Keratinocyte (primary cell): ENCODE data around the gene GCC1. TPM values are rescaled to one million over a fixed set of nuclear protein-coding genes. Genes with fewer than 3 reads are reported as not detected.

ENCODE experiments used
- DNase-seq: peaks from one replicate; pipeline ENCODE4 v3.0.0-alpha.2; 2011; ENCODE audit warnings: low read depth, missing footprints, low spot score
- FAIRE-seq: peaks from 2 replicates; lab custom pipeline; 2011; peaks lifted over from hg19 to GRCh38; lab: Jason Lieb, UNC
- H2AFZ ChIP-seq: 2 replicates; pipeline ENCODE4 v1.6.0; 2012; ENCODE audit warnings: low read length, control low read depth, inconsistent platforms; ENCODE audit not compliant: control insufficient read depth
- H3K27ac ChIP-seq: 2 replicates; pipeline ENCODE4 v1.5.1; 2011; ENCODE audit warnings: low read length; ENCODE audit not compliant: control insufficient read depth, insufficient read depth
- H3K27me3 ChIP-seq: 3 replicates; pipeline ENCODE4 v1.6.0; 2011; ENCODE audit warnings: low read length; ENCODE audit not compliant: control insufficient read depth, insufficient read depth; ENCODE audit errors: extremely low read depth
- H3K36me3 ChIP-seq, 2 experiments: 2 replicates in 1 of 2; 3 replicates in 1 of 2; pipeline ENCODE4 v1.5.1; 2011; ENCODE audit warnings: low read length in 2 of 2, mild to moderate bottlenecking in 1 of 2; ENCODE audit not compliant: control insufficient read depth in 2 of 2, insufficient read depth in 2 of 2; ENCODE audit errors: extremely low read depth in 1 of 2
- H3K4me1 ChIP-seq: 3 replicates; pipeline ENCODE4 v1.5.1; 2011; ENCODE audit warnings: low read length; ENCODE audit not compliant: control insufficient read depth, insufficient read depth; ENCODE audit errors: extremely low read depth
- H3K4me2 ChIP-seq: 3 replicates; pipeline ENCODE4 v1.6.0; 2011; ENCODE audit warnings: low read depth, low read length; ENCODE audit not compliant: control insufficient read depth, insufficient read depth; ENCODE audit errors: extremely low read depth
- H3K4me3 ChIP-seq, 3 experiments: fragments of 200-600 bp in 1 of 3; sonication (generic) in 1 of 3; 2 replicates in 2 of 3; 3 replicates in 1 of 3; pipeline ENCODE4 v1.5.1; 2011 to 2016; ENCODE audit warnings: low read length in 3 of 3, mild to moderate bottlenecking in 3 of 3, control low read depth in 2 of 3, inconsistent platforms in 1 of 3, low read depth in 1 of 3, mixed read lengths in 1 of 3, mixed run types in 1 of 3, moderate library complexity in 1 of 3; ENCODE audit not compliant: control insufficient read depth in 2 of 3, insufficient read depth in 2 of 3; ENCODE audit errors: extremely low read depth in 1 of 3
- H3K79me2 ChIP-seq: 2 replicates; pipeline ENCODE4 v1.6.0; 2012; ENCODE audit warnings: low read length; ENCODE audit not compliant: control insufficient read depth, insufficient read depth
- H3K9ac ChIP-seq: 3 replicates; pipeline ENCODE4 v1.6.0; 2011; ENCODE audit warnings: low read length; ENCODE audit not compliant: control insufficient read depth, insufficient read depth; ENCODE audit errors: extremely low read depth
- H3K9me1 ChIP-seq: 3 replicates; pipeline ENCODE4 v1.6.0; 2011; ENCODE audit warnings: low read length; ENCODE audit not compliant: control insufficient read depth, insufficient read depth; ENCODE audit errors: extremely low read depth
- H3K9me3 ChIP-seq: 2 replicates; pipeline ENCODE4 v1.5.1; 2012; ENCODE audit warnings: low read depth, low read length; ENCODE audit not compliant: control insufficient read depth
- H4K20me1 ChIP-seq: 3 replicates; pipeline ENCODE4 v1.6.0; 2011; ENCODE audit warnings: low read length; ENCODE audit not compliant: control insufficient read depth, insufficient read depth; ENCODE audit errors: extremely low read depth
- CTCF ChIP-seq, 3 experiments: IDR thresholded peaks in 1 of 3; conservative IDR thresholded peaks in 1 of 3; optimal IDR thresholded peaks in 1 of 3; 2 replicates in 2 of 3; 3 replicates in 1 of 3; pipeline versions ENCODE3 to v1.5.1; 2011; ENCODE audit warnings: low read length in 3 of 3, mild to moderate bottlenecking in 3 of 3, moderate library complexity in 2 of 3, control low read depth in 1 of 3, inconsistent platforms in 1 of 3; ENCODE audit not compliant: insufficient read depth in 2 of 3; ENCODE audit errors: extremely low read depth in 1 of 3
- EZH2 ChIP-seq: IDR thresholded peaks from one replicate; pipeline ENCODE4 v1.6.1; 2012; ENCODE audit warnings: inconsistent platforms, mild to moderate bottlenecking, low read length, moderate library complexity
- dilution Hi-C: fragments of 300-500 bp; cut with MboI; formaldehyde crosslinking; loops from one replicate; pipeline ENCODE4 v1.7.0; 2020; ENCODE audit warnings: low sequenced_read_pairs; ENCODE audit not compliant: extremely low pct_ligation_motif_present
- polyA plus RNA-seq, 5 experiments: library from polyadenylated mRNA; depleted of rRNA in 3 of 5; stranded (reverse) in 3 of 5; stranded (forward) in 1 of 5; unstranded in 1 of 5; fragments of >200 nt; gene quantifications; 1 replicate in 1 of 5; 2 replicates in 3 of 5; 3 replicates in 1 of 5; pipeline versions ENCODE4 v1.2.1 to v1.2.3, GENCODE V29; 2011 to 2012; ENCODE audit warnings: missing spikeins in 2 of 5, low read depth in 1 of 5, low replicate concordance in 1 of 5

The GCC1 gene
- polyA plus RNA-seq, 1 donor (not counting 4 experiments of a cell fraction or from before 2014, with no cell fraction given), result 8.9 TPM

GRCh38 chr7:127619681-127620405 is 34.4 kb upstream of the GCC1 start:
- Histone ChIP-seq H3K36me3 (no peaks in the 10 kb centered on the region), H3K9me3 (no peaks in the 10 kb centered on the region), H3K27ac (no peak overlapping the region), H2AFZ (no peak overlapping the region), H3K79me2 (no peaks in the 10 kb centered on the region), H3K4me1 (no peaks in the 10 kb centered on the region), H3K4me2 (no peak overlapping the region), H4K20me1 (no peaks in the 10 kb centered on the region), H3K4me3 (no peak overlapping the region), H3K27me3 (peaks cover 42% of the 10 kb centered on the region), H3K9me1 (no peaks in the 10 kb centered on the region), H3K9ac (no peak overlapping the region)
- no peak for DNase-seq
- dilution Hi-C loops, result no loop called here
- FAIRE-seq, result no peak
- TF ChIP-seq EZH2 (no peak), CTCF (optimal IDR thresholded peaks at IDR 0.05 in 1 of 3, IDR thresholded peaks at IDR 0.05 in 1 of 3, conservative IDR thresholded peaks at IDR 0.05 in 1 of 3; ENCODE audit: extremely low read depth in 1 of 3, insufficient read depth in 2 of 3, low read length in 3 of 3) (no peak)

- no peak overlapping the region for H2AFZ ChIP-seq
- no peaks in the 10 kb centered on the region for H3K4me1 ChIP-seq
- TF ChIP-seq EZH2 (no peak), CTCF (optimal IDR thresholded peaks at IDR 0.05 in 1 of 3, IDR thresholded peaks at IDR 0.05 in 1 of 3, conservative IDR thresholded peaks at IDR 0.05 in 1 of 3; ENCODE audit: extremely low read depth in 1 of 3, insufficient read depth in 2 of 3, low read length in 3 of 3) (no peak)
- H3K27me3 ChIP-seq, result peaks cover 44% of the 10 kb centered on the region
- H3K4me2 ChIP-seq, result no peak overlapping the region
- H3K36me3 ChIP-seq, result no peaks in the 10 kb centered on the region
- no peak overlapping the region for H3K27ac ChIP-seq
- no peaks in the 10 kb centered on the region for H3K9me3 ChIP-seq
- H3K79me2 ChIP-seq, result no peaks in the 10 kb centered on the region
- dilution Hi-C loops, result no loop called here
- H4K20me1 ChIP-seq, result no peaks in the 10 kb centered on the region
- H3K9ac ChIP-seq, result no peak overlapping the region
- no peaks in the 10 kb centered on the region for H3K9me1 ChIP-seq
- no peak overlapping the region for H3K4me3 ChIP-seq
- FAIRE-seq (no peak), DNase-seq (no peak)
Observed at GRCh38 chr7:127618775-127619174, 33.4 kb upstream of the GCC1 start.
